LoVo (cell line): ENCODE results near the gene INS.

ENCODE experiments used
- DNase-seq: peaks from one replicate; pipeline ENCODE4 v3.0.0-alpha.2; 2016; ENCODE audit warnings: low spot score

The INS gene

GRCh38 chr11:2160736-2161259 is at the start of gene INS:
Gene INS, minus strand, starts transcription at chr11:2161209. Its CDS starts 238 bp downstream, at chr11:2160971.
- DNase-seq = no peak

DNA sequence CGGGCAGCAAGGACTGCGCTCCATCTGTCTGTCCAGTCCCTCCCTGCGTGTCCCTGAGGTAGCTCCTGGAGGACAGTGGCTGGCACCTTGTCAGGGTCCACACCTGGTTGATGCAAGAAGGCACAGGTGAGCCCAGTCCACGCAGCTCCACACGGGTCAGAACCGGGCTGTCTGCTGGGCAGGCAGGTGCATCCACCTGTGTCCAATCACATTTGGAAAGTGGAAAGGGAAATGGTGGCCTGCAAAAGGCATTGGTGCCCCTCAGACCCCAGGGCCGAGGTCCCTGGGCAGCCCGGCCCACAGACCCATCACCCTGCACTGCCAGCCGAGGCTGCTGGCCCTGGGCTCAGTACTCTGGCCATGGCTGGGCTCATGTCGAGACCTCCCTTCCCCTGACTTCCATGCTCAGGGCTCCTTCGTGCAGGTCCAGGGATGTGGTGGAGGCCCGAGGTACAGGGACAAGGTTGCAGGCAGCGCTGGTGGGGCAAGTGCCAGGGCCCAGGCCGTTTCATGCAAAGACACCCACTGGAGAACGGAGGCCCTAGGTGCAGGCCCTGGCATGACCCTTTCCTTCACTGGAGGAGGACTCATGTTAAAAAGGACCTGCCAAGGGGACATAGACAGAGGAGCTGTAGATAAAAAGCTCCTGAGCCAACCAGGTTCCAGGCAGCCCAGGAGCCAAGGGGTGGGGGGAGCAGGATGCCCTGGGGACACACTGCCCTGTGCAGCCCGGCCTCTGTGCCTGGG is 49.5 kb upstream of the INS start:
- no peak for DNase-seq

DNA sequence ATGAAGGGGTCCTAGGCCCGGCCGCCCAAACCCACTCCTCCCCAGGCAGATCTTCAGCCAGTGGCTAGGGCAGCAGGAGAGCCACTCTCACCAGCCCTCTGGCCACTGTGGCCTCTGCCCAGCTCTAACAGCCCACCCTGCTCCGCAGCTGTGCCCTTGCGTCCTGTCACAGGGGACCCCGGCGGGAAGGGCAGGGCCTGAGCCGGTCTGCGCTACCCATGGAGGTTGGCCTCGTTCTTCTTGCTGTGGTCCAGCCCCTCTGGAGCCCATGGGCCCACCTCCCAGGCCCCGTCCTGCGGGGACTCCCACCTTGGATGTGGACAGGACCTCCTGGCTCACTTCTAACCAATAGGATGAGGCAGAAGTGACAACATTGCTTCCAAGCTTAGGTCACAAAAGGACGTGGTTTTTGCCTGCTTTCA is 48.9 kb upstream of the INS start:
- DNase-seq = no peak

DNA sequence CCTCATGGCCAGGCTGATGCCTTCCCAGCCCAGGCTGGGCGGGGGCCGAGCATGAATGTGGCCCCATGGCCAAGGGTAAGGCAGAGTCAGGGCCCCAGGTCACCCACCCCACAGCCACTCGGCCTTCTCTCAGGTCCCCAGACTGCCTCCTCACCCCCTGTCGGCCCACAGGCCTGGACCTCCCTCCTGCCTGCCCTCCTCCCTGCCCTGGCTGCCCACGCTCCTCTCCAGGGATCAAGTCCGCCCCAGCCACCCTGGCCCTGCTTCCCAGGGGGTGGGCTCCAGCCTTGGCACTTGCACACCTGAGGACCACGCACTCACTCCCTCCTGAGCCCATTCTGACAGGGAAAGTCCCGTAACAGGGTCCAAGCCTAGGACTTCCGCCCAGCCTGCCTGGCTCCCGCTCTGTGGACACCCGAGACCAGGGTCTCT is 48.4 kb upstream of the INS start:
- DNase-seq = no peak

DNA sequence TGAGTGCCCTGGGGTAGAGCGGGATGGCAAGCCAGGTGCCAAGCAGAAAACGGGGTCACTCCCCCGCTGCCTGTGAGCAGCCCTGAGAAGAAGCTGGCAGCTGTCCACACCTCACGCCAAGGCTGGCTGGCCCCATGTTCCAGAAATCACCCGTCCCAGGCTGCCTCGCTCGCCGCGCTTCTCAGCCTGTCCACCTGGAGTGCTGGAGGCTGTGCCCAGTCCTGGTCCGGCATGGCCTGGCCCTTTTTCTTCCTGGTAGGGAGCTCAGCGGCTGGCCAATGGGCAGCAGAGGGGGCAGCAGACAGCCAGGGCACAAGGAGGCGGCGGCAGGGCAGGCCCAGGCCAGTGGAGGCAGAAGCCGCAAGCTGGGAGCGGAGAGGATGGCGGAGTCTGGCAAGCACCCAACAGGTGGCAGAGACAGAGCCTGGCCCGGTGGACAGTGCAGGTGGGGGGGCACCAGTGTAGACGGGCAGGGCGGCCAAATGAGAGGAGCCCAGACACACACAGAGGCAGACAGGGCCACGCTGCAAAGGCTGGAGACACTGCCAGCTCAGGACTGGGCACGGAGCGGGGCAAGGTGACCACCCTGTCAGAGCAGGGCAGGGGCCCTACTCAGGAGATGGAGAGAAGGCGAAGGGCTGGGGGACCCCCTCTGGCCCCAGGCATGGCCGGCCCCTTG is 47.8 kb upstream of the INS start:
- DNase-seq = no peak

- no peak for DNase-seq
Measured at GRCh38 chr11:2207773-2208621, 47.0 kb upstream of the INS start.

DNA sequence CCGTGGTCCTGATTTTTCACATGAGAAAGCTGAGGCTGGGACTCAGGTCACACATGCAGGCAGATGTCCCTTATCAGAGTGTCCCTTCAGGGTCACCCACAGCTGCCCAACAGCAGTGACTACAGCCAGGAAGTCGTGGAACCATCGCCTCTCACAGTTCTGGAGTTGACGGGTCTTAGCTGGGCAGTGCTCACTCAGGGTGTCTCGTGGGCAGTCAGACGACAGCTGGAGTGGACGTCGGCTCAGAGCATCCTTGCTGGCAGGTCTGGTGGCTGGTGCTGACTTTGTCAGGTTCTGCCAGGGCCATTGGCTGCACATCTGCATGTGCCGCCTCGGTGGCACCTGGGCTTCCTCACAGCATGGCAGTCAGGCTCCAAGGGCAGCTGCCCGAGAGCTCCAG is 46.2 kb upstream of the INS start:
- DNase-seq = no peak

- no peak for DNase-seq
Measured at GRCh38 chr11:2205981-2206690, 45.1 kb upstream of the INS start.

- DNase-seq = no peak
Measured at GRCh38 chr11:2205214-2205720, 44.3 kb upstream of the INS start.

DNA sequence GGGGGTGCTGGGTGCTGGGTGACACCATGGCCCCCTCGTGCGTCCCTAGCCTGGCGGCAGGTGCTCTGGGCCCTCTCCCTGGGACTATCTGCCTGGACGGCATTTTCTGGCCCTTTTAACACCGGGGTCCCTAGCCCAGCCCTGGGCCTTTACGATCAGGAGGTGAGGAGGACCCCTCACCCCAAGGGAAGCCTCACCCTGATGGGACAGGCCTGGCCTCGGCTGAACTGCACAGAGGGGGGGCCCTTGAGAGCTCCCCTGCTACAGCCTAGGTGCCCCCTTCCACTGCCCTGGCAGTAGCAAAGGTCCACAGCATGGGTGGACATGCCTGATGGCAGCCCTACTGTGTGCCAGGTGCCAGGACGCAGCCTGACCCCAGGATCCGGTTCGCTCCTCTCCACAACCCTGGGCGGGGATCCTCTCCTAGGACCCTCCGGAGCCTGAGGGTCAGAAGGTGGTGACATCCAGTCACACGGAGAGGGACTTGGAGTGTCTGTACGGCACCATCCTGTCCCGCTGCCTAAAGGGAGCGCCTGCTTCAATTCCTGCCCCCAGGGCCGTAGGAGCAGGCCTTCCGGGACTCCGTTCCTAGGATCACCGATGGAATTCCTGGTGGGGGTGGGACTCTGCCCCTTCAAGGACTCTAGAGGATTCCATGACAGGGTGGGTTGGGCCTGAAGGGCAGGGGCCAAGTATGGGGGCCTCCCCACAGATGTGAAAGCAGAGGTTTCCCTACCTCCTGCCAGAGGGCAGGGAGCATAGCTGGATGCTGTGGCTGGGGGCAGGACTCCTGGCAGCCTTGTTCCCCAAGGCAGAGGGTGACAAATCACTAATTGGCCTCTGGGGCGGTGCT is 43.6 kb upstream of the INS start:
- no peak for DNase-seq

DNA sequence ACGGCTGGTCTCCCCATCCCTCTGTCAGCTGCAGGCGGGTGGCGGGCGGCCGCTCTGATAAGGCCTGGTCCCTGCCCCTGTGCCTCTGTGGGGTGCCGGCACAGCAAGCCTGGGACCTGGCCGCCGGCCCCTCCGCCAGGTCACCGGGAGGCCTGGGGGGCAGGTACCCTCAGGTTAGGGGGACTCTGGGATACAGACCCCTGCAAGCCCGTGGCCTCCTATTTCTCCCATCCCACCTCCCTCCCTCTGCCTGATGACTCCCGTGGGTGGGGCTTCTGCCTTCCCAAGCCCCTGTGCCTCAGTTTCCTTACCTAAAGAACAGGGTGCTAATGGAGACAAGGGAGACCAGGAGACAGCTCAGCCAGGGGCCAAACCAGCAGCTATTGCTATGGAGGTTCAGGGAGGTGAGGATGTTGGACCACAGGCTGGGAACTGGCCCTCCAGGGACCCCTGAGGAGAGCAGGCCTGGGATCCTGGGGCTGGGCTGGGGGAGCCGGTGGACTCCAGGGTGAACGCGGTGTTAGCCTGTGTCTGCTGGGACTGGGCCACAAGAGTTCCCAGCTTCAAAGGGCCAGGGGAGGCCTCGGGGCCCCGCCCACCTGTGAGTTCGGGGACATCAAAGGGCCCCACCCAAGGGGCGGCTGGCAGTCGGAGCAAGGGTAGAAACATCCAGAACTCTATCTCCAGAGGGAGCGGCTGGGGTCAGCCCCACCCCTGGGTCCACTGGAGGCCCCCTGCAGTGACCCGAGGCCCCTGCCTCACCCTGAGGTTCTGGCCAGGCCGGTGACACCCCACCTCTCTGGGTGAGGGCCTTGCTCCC is 42.6 kb upstream of the INS start:
- DNase-seq = no peak

GRCh38 chr11:2202900-2203439 is 42.0 kb upstream of the INS start:
- peak; percentile 28 for DNase-seq

GRCh38 chr11:2202071-2202899 is 41.3 kb upstream of the INS start:
- peak; percentile 11 for DNase-seq

- DNase-seq = no peak
Measured at GRCh38 chr11:2201542-2201941, 40.5 kb upstream of the INS start.

- no peak for DNase-seq
Measured at GRCh38 chr11:2200957-2201519, 40.0 kb upstream of the INS start.

GRCh38 chr11:2200536-2200935 is 39.5 kb upstream of the INS start:
- no peak for DNase-seq

DNA sequence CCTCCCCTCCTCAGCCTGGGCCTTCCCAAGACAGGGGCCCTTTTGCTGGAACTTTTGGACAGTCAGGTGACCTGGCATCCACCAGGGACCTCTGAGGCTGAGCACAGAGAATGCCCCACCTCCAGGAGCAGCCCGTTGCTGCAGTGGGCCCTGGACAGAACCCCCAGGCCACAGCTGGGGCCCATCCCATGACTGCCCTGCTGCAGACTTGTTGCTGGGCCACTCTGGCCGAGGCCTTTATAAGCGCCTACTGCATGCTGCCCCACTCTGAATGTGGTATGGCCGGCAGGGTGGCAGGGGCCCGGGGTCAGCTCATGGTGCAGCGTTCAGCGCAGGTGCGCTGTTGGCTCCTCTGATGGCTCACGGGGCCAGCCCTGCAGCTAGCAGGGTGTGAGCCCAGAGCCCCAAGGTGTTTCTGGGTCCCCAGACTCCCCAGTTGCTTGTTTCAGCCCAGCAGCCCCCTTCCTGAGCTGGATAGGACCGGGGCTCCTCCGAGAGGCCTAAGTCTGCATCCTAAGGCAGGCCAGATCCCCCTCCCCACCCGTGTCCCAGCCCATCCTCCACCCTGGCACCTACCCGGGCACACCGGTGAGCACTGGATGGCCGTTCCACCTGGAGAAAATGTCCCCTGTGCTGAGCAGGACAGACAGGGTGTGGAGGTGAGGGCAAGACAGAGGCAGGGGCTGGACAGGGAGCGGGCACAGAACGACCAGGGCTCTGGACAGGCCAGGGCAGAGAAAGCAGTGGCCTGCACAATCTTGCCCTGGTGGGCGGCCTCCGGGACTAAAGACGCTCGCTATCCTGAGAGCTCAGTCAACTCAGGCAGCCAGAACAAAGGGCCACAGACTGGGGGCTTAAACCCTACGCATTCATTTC is 38.7 kb upstream of the INS start:
- no peak for DNase-seq
